IPS DF 6.9 (cell line): ENCODE measurements around the gene CNEP1R1.
A peak's percentile ranks its signal among the peaks of the same experiment; 100 is the strongest.

Experiments
- DNase-seq: peaks from one replicate; pipeline ENCODE4 v3.0.0-alpha.2; 2013; ENCODE audit warnings: low read depth, low spot score
- H3K27ac ChIP-seq: one replicate; pipeline ENCODE4 v1.5.1; 2013; ENCODE audit warnings: low read length, control low read depth
- H3K27me3 ChIP-seq: 2 replicates; pipeline ENCODE4 v1.6.1; 2013; ENCODE audit warnings: mild to moderate bottlenecking, low read length; ENCODE audit not compliant: control insufficient read depth, insufficient read depth
- H3K36me3 ChIP-seq: 2 replicates; pipeline ENCODE4 v1.6.1; 2013; ENCODE audit warnings: low read length; ENCODE audit not compliant: control insufficient read depth, insufficient read depth
- H3K4me1 ChIP-seq: 2 replicates; pipeline ENCODE4 v1.6.1; 2013; ENCODE audit warnings: low read length; ENCODE audit not compliant: control insufficient read depth, insufficient read depth
- H3K4me3 ChIP-seq: 2 replicates; pipeline ENCODE4 v1.5.1; 2013; ENCODE audit warnings: mild to moderate bottlenecking, low read length
- H3K9me3 ChIP-seq: 2 replicates; pipeline ENCODE4 v1.6.1; 2013; ENCODE audit warnings: low read length, inconsistent platforms; ENCODE audit not compliant: control insufficient read depth, insufficient read depth
- WGBS: extraction: QIAGEN DNeasy Blood & Tissue Kit; methylation state at CpG from one replicate; pipeline ENCODE4 v1.1.7; 2013; ENCODE audit warnings: mixed read lengths, missing lambda C conversion rate; ENCODE audit not compliant: insufficient read length, insufficient coverage; 5-methylcytosine and 5-hydroxymethylcytosine counted together

The CNEP1R1 gene

GRCh38 chr16:50015631-50016030, 9.4 kb upstream of the CNEP1R1 start:
- no peaks in the 10 kb centered on the region for H3K4me1 ChIP-seq
- no peak overlapping the region for H3K27ac ChIP-seq
- H3K27me3 ChIP-seq = no peaks in the 10 kb centered on the region
- no CpG with 5 or more reads among the region's 2 CpGs for WGBS
- no peak for DNase-seq
- H3K9me3 ChIP-seq = no peaks in the 10 kb centered on the region
- H3K4me3 ChIP-seq = no peak overlapping the region
- no peaks in the 10 kb centered on the region for H3K36me3 ChIP-seq

- H3K4me3 ChIP-seq = no peak overlapping the region
- no CpG with 5 or more reads among the region's 9 CpGs for WGBS
- no peaks in the 10 kb centered on the region for H3K4me1 ChIP-seq
- H3K9me3 ChIP-seq = no peaks in the 10 kb centered on the region
- no peak for DNase-seq
- H3K27ac ChIP-seq = no peak overlapping the region
- no peaks in the 10 kb centered on the region for H3K36me3 ChIP-seq
- H3K27me3 ChIP-seq = no peaks in the 10 kb centered on the region
Observed at GRCh38 chr16:50017553-50017952, 7.5 kb upstream of the CNEP1R1 start.

- no peak overlapping the region for H3K4me3 ChIP-seq
- no peaks in the 10 kb centered on the region for H3K4me1 ChIP-seq
- no peaks in the 10 kb centered on the region for H3K9me3 ChIP-seq
- WGBS = no CpG with 5 or more reads among the region's 2 CpGs
- no peaks in the 10 kb centered on the region for H3K36me3 ChIP-seq
- H3K27me3 ChIP-seq = no peaks in the 10 kb centered on the region
- no peak for DNase-seq
- no peak overlapping the region for H3K27ac ChIP-seq
Observed at GRCh38 chr16:50021544-50021943, 3.5 kb upstream of the CNEP1R1 start.

GRCh38 chr16:50023641-50024040, 1.4 kb upstream of the CNEP1R1 start:
- no peaks in the 10 kb centered on the region for H3K4me1 ChIP-seq
- no peaks in the 10 kb centered on the region for H3K27me3 ChIP-seq
- no peaks in the 10 kb centered on the region for H3K36me3 ChIP-seq
- no CpG with 5 or more reads among the region's 4 CpGs for WGBS
- no peak for DNase-seq
- no peak overlapping the region for H3K4me3 ChIP-seq
- no peak overlapping the region for H3K27ac ChIP-seq
- no peaks in the 10 kb centered on the region for H3K9me3 ChIP-seq

- no peak for DNase-seq
- H3K27me3 ChIP-seq = no peaks in the 10 kb centered on the region
- no peaks in the 10 kb centered on the region for H3K4me1 ChIP-seq
- H3K36me3 ChIP-seq = no peaks in the 10 kb centered on the region
- no peaks in the 10 kb centered on the region for H3K9me3 ChIP-seq
- H3K4me3 ChIP-seq = no peak overlapping the region
- no CpG with 5 or more reads among the region's 11 CpGs for WGBS
- no peak overlapping the region for H3K27ac ChIP-seq
Observed at GRCh38 chr16:50024207-50024606, 818 bp upstream of the CNEP1R1 start.

- H3K27me3 ChIP-seq = no peaks in the 10 kb centered on the region
- H3K27ac ChIP-seq = no peak overlapping the region
- no peak for DNase-seq
- H3K4me3 ChIP-seq = peak overlapping the region; percentile 97
- H3K4me1 ChIP-seq = no peaks in the 10 kb centered on the region
- no peaks in the 10 kb centered on the region for H3K9me3 ChIP-seq
- no peaks in the 10 kb centered on the region for H3K36me3 ChIP-seq
- no CpG with 5 or more reads among the region's 17 CpGs for WGBS
Observed at GRCh38 chr16:50025537-50025931, 509 bp downstream of the CNEP1R1 start.

- H3K4me1 ChIP-seq = no peaks in the 10 kb centered on the region
- H3K36me3 ChIP-seq = no peaks in the 10 kb centered on the region; the same call in 1 of the 2 replicates
Observed at GRCh38 chr16:50027829-50028228, 2.8 kb downstream of the CNEP1R1 start.

GRCh38 chr16:50035468-50035992, 10.5 kb downstream of the CNEP1R1 start:
- H3K36me3 ChIP-seq = no peaks in the 10 kb centered on the region; the same call in 1 of the 2 replicates
- no peak for DNase-seq
- no peaks in the 10 kb centered on the region for H3K4me1 ChIP-seq

More at GRCh38 chr16:50027829-50028228, 2.8 kb downstream of the CNEP1R1 start:
- no CpG with 5 or more reads among the region's 5 CpGs for WGBS
- no peaks in the 10 kb centered on the region for H3K27me3 ChIP-seq
- H3K4me3 ChIP-seq = no peak overlapping the region
- H3K9me3 ChIP-seq = no peaks in the 10 kb centered on the region
- DNase-seq = no peak
- H3K27ac ChIP-seq = no peak overlapping the region

GRCh38 chr16:50036426-50036825, 11.4 kb downstream of the CNEP1R1 start:
- no CpG with 5 or more reads among the region's 3 CpGs for WGBS
- no peak for DNase-seq
- H3K27ac ChIP-seq = no peak overlapping the region

More at GRCh38 chr16:50035468-50035992, 10.5 kb downstream of the CNEP1R1 start:
- Histone ChIP-seq H3K9me3 (no peaks in the 10 kb centered on the region), H3K27ac (no peak overlapping the region), H3K27me3 (no peaks in the 10 kb centered on the region), H3K4me3 (no peak overlapping the region)
- WGBS = no CpG with 5 or more reads among the region's 3 CpGs

GRCh38 chr16:50037662-50038220, 12.7 kb downstream of the CNEP1R1 start:
- H3K27me3 ChIP-seq = no peaks in the 10 kb centered on the region
- no peak overlapping the region for H3K27ac ChIP-seq
- WGBS = no CpG with 5 or more reads among the region's 2 CpGs
- no peaks in the 10 kb centered on the region for H3K4me1 ChIP-seq
- no peaks in the 10 kb centered on the region for H3K36me3 ChIP-seq
- no peak for DNase-seq
- H3K9me3 ChIP-seq = no peaks in the 10 kb centered on the region
- no peak overlapping the region for H3K4me3 ChIP-seq

More at GRCh38 chr16:50036426-50036825, 11.4 kb downstream of the CNEP1R1 start:
- no peaks in the 10 kb centered on the region for H3K9me3 ChIP-seq
- no peaks in the 10 kb centered on the region; the same call in 1 of the 2 replicates for H3K36me3 ChIP-seq
- H3K4me3 ChIP-seq = no peak overlapping the region
- H3K27me3 ChIP-seq = no peaks in the 10 kb centered on the region
- no peaks in the 10 kb centered on the region for H3K4me1 ChIP-seq

- Histone ChIP-seq H3K9me3 (no peaks in the 10 kb centered on the region), H3K27me3 (no peaks in the 10 kb centered on the region), H3K27ac (no peak overlapping the region), H3K4me3 (no peak overlapping the region), H3K4me1 (no peaks in the 10 kb centered on the region), H3K36me3 (no peaks in the 10 kb centered on the region)
- DNase-seq = no peak
- WGBS = no CpG with 5 or more reads among the region's 4 CpGs
Observed at GRCh38 chr16:50038286-50038685, 13.3 kb downstream of the CNEP1R1 start.
